ENCODE data around the gene NR1D2.

DNA sequence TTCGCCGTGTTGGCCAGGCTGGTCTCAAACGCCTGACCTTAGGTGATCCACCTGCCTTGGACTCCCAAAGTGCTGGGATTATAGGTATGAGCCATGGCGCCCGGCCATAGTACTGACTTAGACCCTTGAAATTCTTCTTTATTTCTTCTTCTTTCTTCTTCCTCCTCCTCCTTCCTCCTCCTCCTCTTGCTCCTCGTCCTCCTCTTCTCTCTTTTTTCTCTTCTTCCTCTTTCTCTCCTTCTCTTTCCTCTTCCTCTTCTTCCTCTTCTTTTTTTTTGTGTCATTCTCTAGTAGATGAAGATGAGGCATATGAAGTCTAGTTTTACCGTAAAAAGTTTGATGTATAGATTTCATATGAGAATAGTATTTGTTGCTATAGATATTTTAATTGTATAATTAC, 18.8 kb upstream of the NR1D2 start:
- TF ChIP-seq POLR2A (IDR thresholded peaks at IDR 0.05; ENCODE audit: low read depth, low read length) (no peak), POLR2AphosphoS5 (IDR thresholded peaks at IDR 0.05; ENCODE audit: low read depth, low read length) (no peak), TAF1 (IDR thresholded peaks at IDR 0.05; ENCODE audit: low read depth, low read length) (no peak), SPI1 (IDR thresholded peaks at IDR 0.05; ENCODE audit: low read depth, low read length) (no peak), PAX5 (IDR thresholded peaks at IDR 0.05; ENCODE audit: insufficient read depth, low read length, severe bottlenecking) (no peak)

Data from GM12891 (cell line).